Activated naive CD8-positive, alpha-beta T cell treated with anti-CD3 and anti-CD28 coated beads, Interleukin-2, amount 10 ng/mL, durations not matched to agents 7 days and 5 days (primary cell): ENCODE results near the gene SLITRK1. TPM values are rescaled to one million over a fixed set of nuclear protein-coding genes. Genes with fewer than 3 reads are reported as not detected.
A peak's percentile ranks its signal among the peaks of the same experiment; 100 is the strongest.

Source experiments
- ATAC-seq: fragments of 150-1000 bp; cut with Tn5 transposase; one replicate; pipeline ENCODE4 v1.10.0; 2021; ENCODE audit warnings: low read depth, moderate library complexity
- POLR2A ChIA-PET: fragments of 350-600 bp; sonication (Branson Sonifier 250); formaldehyde crosslinking; loops from one replicate; lab custom pipeline; 2021; ENCODE audit warnings: antibody characterized with exemption; lab: Charles Lee
- DNase-seq: peaks from one replicate; pipeline ENCODE4 v3.0.0; 2021
- H3K27ac Mint-ChIP-seq: one replicate; pipeline ENCODE4 v1.8.0; 2022; ENCODE audit warnings: mild to moderate bottlenecking, mixed read lengths
- H3K27me3 Mint-ChIP-seq: one replicate; pipeline ENCODE4 v1.8.0; 2022; ENCODE audit warnings: mild to moderate bottlenecking, moderate library complexity, mixed read lengths
- H3K36me3 Mint-ChIP-seq: one replicate; pipeline ENCODE4 v1.8.0; 2021; ENCODE audit warnings: mild to moderate bottlenecking, mixed read lengths
- H3K4me1 Mint-ChIP-seq: one replicate; pipeline ENCODE4 v1.8.0; 2021; ENCODE audit warnings: mixed read lengths
- H3K4me3 Mint-ChIP-seq: one replicate; pipeline ENCODE4 v1.8.0; 2022; ENCODE audit warnings: mild to moderate bottlenecking, moderate library complexity, mixed read lengths
- H3K9me3 Mint-ChIP-seq: one replicate; pipeline ENCODE4 v1.8.0; 2021; ENCODE audit warnings: mixed read lengths
- total RNA-seq, 2 experiments: library from RNA; stranded (reverse); gene quantifications; one replicate each; pipeline ENCODE4 v1.2.3, GENCODE V29; 2021

Gene SLITRK1
- total RNA-seq, 2 experiments from 2014 or later = not detected

- POLR2A ChIA-PET = no interaction called here
- no peak overlapping the region for H3K27ac Mint-ChIP-seq
Observed at GRCh38 chr13:83881140-83881684, 1.1 kb downstream of the SLITRK1 start.

GRCh38 chr13:83880275-83881139 is 1.8 kb downstream of the SLITRK1 start:
- Mint-ChIP-seq H3K4me3 (no peak overlapping the region), H3K27me3 (peaks cover 64% of the 10 kb centered on the region), H3K9me3 (peaks cover 1% of the 10 kb centered on the region), H3K27ac (no peak overlapping the region), H3K36me3 (no peaks in the 10 kb centered on the region), H3K4me1 (peaks cover 17% of the 10 kb centered on the region)
- POLR2A ChIA-PET = no interaction called here
- ATAC-seq (no peak), DNase-seq (no peak)

More at GRCh38 chr13:83881140-83881684, 1.1 kb downstream of the SLITRK1 start:
- Mint-ChIP-seq H3K9me3 (peaks cover 1% of the 10 kb centered on the region), H3K4me3 (no peak overlapping the region), H3K27me3 (peaks cover 64% of the 10 kb centered on the region), H3K36me3 (no peaks in the 10 kb centered on the region), H3K4me1 (peaks cover 17% of the 10 kb centered on the region)
- DNase-seq (no peak), ATAC-seq (no peak)

- peaks cover 17% of the 10 kb centered on the region for H3K4me1 Mint-ChIP-seq
- peaks cover 64% of the 10 kb centered on the region for H3K27me3 Mint-ChIP-seq
- POLR2A ChIA-PET = no interaction called here
- peaks cover 1% of the 10 kb centered on the region for H3K9me3 Mint-ChIP-seq
- H3K4me3 Mint-ChIP-seq = peak overlapping the region; percentile 55
- no peak overlapping the region for H3K27ac Mint-ChIP-seq
- ATAC-seq (no peak), DNase-seq (no peak)
- no peaks in the 10 kb centered on the region for H3K36me3 Mint-ChIP-seq
Observed at GRCh38 chr13:83879431-83880171, 2.7 kb downstream of the SLITRK1 start.

- ATAC-seq (no peak), DNase-seq (no peak)
- Mint-ChIP-seq H3K4me1 (peaks cover 17% of the 10 kb centered on the region), H3K27me3 (peaks cover 59% of the 10 kb centered on the region), H3K27ac (no peak overlapping the region), H3K9me3 (peaks cover 1% of the 10 kb centered on the region), H3K36me3 (no peaks in the 10 kb centered on the region), H3K4me3 (peak overlapping the region; percentile 55)
- POLR2A ChIA-PET = no interaction called here
Observed at GRCh38 chr13:83878691-83879430, 3.4 kb downstream of the SLITRK1 start.

- Mint-ChIP-seq H3K36me3 (no peaks in the 10 kb centered on the region), H3K4me1 (peaks cover 17% of the 10 kb centered on the region), H3K27me3 (peaks cover 48% of the 10 kb centered on the region), H3K4me3 (no peak overlapping the region), H3K9me3 (peaks cover 1% of the 10 kb centered on the region), H3K27ac (no peak overlapping the region)
- DNase-seq (no peak), ATAC-seq (no peak)
- POLR2A ChIA-PET = no interaction called here
Observed at GRCh38 chr13:83877651-83878355, 4.5 kb downstream of the SLITRK1 start.

- Mint-ChIP-seq H3K36me3 (no peaks in the 10 kb centered on the region), H3K4me1 (peaks cover 13% of the 10 kb centered on the region), H3K9me3 (no peaks in the 10 kb centered on the region), H3K27ac (no peak overlapping the region), H3K27me3 (peaks cover 36% of the 10 kb centered on the region), H3K4me3 (no peak overlapping the region)
- DNase-seq (no peak), ATAC-seq (no peak)
- POLR2A ChIA-PET = no interaction called here
Observed at GRCh38 chr13:83876546-83876945, 5.7 kb downstream of the SLITRK1 start.

GRCh38 chr13:83867708-83868107 is 14.6 kb downstream of the SLITRK1 start:
- no peak for ATAC-seq
- Mint-ChIP-seq H3K4me3 (no peak overlapping the region), H3K27me3 (no peaks in the 10 kb centered on the region), H3K4me1 (no peaks in the 10 kb centered on the region), H3K36me3 (no peaks in the 10 kb centered on the region), H3K9me3 (no peaks in the 10 kb centered on the region), H3K27ac (no peak overlapping the region)
- POLR2A ChIA-PET = no interaction called here
- no peak for DNase-seq

DNA sequence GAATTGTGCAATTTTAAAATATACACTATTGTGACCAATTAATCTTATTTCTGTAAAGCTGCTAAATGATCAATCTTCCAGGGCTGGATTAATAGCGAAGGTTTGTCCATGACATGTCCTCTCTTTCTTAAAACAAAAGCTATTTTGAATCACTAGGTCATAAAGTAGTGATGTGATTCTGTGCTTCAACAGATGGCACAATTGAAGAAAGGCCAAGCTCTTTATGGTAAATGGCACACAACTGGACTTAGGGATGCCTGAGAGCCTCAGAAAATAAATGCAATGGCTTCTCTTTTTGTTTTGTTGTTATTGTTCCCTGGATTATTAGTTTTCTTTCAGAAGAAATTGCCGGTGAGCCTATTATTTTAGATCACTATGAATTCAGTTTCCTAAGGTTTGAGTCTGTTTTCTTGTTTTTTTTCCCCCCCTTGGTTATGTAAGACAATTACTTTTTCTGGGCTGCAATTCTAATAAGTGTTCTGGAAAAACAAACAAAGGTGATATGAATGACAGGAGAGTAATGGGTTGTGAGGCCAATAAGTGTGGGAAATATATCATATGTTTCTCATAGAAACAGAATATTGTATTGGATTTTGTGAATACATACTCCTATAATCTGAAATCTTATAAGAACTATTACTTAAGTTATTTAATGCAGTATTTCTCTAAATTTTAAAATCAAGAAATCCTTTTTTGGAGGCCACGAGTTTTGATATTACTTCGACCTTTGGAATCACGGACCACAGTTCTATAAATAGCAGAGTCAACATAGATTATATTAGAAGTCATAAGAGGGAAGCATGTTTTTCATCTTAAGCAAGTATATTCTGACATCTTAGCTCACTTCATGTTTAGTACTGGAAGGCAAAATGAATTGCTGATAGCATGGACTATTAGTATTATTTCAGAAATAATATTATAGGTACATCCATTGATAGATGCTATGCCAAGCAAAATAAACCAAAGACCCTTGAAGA is 16.8 kb downstream of the SLITRK1 start:
- no peaks in the 10 kb centered on the region for H3K36me3 Mint-ChIP-seq
- no peaks in the 10 kb centered on the region for H3K4me1 Mint-ChIP-seq
- H3K9me3 Mint-ChIP-seq = no peaks in the 10 kb centered on the region
- ATAC-seq (no peak), DNase-seq (no peak)
- H3K27ac Mint-ChIP-seq = no peak overlapping the region
- no peak overlapping the region for H3K4me3 Mint-ChIP-seq
- no peaks in the 10 kb centered on the region for H3K27me3 Mint-ChIP-seq
- POLR2A ChIA-PET = no interaction called here

GRCh38 chr13:83853771-83854170 is 28.5 kb downstream of the SLITRK1 start:
- no peak overlapping the region for H3K4me3 Mint-ChIP-seq
- DNase-seq (no peak), ATAC-seq (no peak)
- POLR2A ChIA-PET = no interaction called here
- no peaks in the 10 kb centered on the region for H3K36me3 Mint-ChIP-seq
- H3K27ac Mint-ChIP-seq = no peak overlapping the region
- no peaks in the 10 kb centered on the region for H3K4me1 Mint-ChIP-seq
- no peaks in the 10 kb centered on the region for H3K9me3 Mint-ChIP-seq
- H3K27me3 Mint-ChIP-seq = no peaks in the 10 kb centered on the region

- Mint-ChIP-seq H3K4me3 (no peak overlapping the region), H3K27ac (no peak overlapping the region), H3K9me3 (no peaks in the 10 kb centered on the region), H3K36me3 (no peaks in the 10 kb centered on the region), H3K4me1 (no peaks in the 10 kb centered on the region), H3K27me3 (no peaks in the 10 kb centered on the region)
- no peak for ATAC-seq
- DNase-seq = no peak
- POLR2A ChIA-PET = no interaction called here
Observed at GRCh38 chr13:83845106-83845505, 37.2 kb downstream of the SLITRK1 start.

DNA sequence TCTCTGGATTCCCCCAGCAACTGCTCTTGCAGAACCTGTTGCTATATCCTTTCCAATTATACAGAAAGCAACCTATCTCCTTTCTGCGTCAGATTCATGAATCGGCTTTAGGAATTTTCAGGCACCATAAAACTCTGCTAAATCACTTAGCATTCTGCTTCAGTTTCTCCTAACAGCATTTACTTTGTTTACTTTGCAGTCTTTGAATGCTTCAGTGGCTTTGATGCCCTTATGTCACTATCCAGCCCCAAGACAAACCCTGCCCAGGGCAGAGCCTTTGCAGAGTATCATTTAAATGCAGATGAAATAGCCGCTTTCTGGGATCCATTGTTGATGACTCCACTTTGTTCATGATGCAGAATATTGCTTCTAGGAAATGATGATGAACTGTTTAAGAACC is 43.1 kb downstream of the SLITRK1 start:
- Mint-ChIP-seq H3K4me1 (no peaks in the 10 kb centered on the region), H3K27ac (no peak overlapping the region), H3K9me3 (no peaks in the 10 kb centered on the region), H3K27me3 (no peaks in the 10 kb centered on the region), H3K4me3 (no peak overlapping the region), H3K36me3 (no peaks in the 10 kb centered on the region)
- DNase-seq = no peak
- POLR2A ChIA-PET = no interaction called here
- ATAC-seq = no peak

GRCh38 chr13:83831796-83832195 is 50.5 kb downstream of the SLITRK1 start:
- Mint-ChIP-seq H3K4me3 (no peak overlapping the region), H3K4me1 (no peaks in the 10 kb centered on the region), H3K9me3 (no peaks in the 10 kb centered on the region), H3K27me3 (no peaks in the 10 kb centered on the region), H3K27ac (no peak overlapping the region), H3K36me3 (no peaks in the 10 kb centered on the region)
- DNase-seq = no peak
- POLR2A ChIA-PET = no interaction called here
- ATAC-seq = no peak
